Activated naive CD8-positive, alpha-beta T cell treated with anti-CD3 and anti-CD28 coated beads, Interleukin-2, amount 50 U/mL, for 24 hours (primary cell): ENCODE measurements around the gene CYP4F11.
"Not testable (repeated sequence)": the region's sequence is repeated elsewhere in the genome, so short reads cannot be mapped to it uniquely, and the experiment has no call there.

Experiments
- ATAC-seq: fragments of 150-1000 bp; cut with Tn5 transposase; one replicate; pipeline ENCODE4 v1.10.0; 2021
- DNase-seq: peaks from one replicate; pipeline ENCODE4 v3.0.0; 2021
- H3K27ac Mint-ChIP-seq: one replicate; pipeline ENCODE4 v1.8.0; 2021; ENCODE audit warnings: mild to moderate bottlenecking, mixed read lengths
- H3K27me3 Mint-ChIP-seq: one replicate; pipeline ENCODE4 v1.8.0; 2021; ENCODE audit warnings: mixed read lengths
- H3K36me3 Mint-ChIP-seq: one replicate; pipeline ENCODE4 v1.8.0; 2021; ENCODE audit warnings: low read depth, mixed read lengths
- H3K4me1 Mint-ChIP-seq: one replicate; pipeline ENCODE4 v1.8.0; 2021; ENCODE audit warnings: mixed read lengths
- H3K4me3 Mint-ChIP-seq: one replicate; pipeline ENCODE4 v1.8.0; 2021; ENCODE audit warnings: mild to moderate bottlenecking, moderate library complexity, mixed read lengths
- H3K9me3 Mint-ChIP-seq: one replicate; pipeline ENCODE4 v1.8.0; 2021; ENCODE audit warnings: mixed read lengths

The CYP4F11 gene

DNA sequence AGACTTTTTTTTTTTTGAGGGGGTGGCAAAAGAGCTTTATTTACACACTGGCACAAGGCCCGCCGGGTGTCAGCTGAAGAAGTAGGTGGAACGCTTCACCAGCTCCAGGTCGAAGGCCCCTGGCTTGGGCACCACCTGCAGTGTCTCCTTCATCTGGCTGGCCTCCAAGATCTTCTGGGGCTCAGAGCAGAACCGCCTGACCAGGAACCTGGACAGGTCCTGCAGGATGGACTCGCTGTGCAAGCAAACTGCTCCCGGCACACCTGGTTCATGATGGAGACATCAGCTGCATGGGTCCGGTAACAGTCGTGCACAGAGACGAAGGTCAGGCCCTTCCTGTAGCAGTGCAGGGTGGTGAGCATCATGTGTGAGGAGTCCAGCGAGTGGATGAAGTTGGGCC, 32.1 kb downstream of the CYP4F11 start:
- ATAC-seq: no peak
- Mint-ChIP-seq H3K4me1 (peaks cover 9% of the 10 kb centered on the region), H3K36me3 (no peaks in the 10 kb centered on the region), H3K9me3 (peaks cover 11% of the 10 kb centered on the region), H3K4me3 (no peak overlapping the region), H3K27me3 (peaks cover 33% of the 10 kb centered on the region), H3K27ac (no peak overlapping the region)
- DNase-seq: no peak

- no peak for ATAC-seq
- DNase-seq: no peak
- peaks cover 28% of the 10 kb centered on the region for H3K27me3 Mint-ChIP-seq
Observed at GRCh38 chr19:15900504-15900903, 33.8 kb downstream of the CYP4F11 start.

GRCh38 chr19:15900032-15900431, 34.3 kb downstream of the CYP4F11 start:
- not testable (repeated sequence) for H3K27ac Mint-ChIP-seq, H3K9me3 Mint-ChIP-seq, H3K36me3 Mint-ChIP-seq, H3K4me1 Mint-ChIP-seq, DNase-seq, ATAC-seq
- H3K4me3 Mint-ChIP-seq: peak overlapping the region; percentile 66
- peaks cover 26% of the 10 kb centered on the region for H3K27me3 Mint-ChIP-seq

More at GRCh38 chr19:15900504-15900903, 33.8 kb downstream of the CYP4F11 start:
- H3K36me3 Mint-ChIP-seq: no peaks in the 10 kb centered on the region
- H3K9me3 Mint-ChIP-seq: peaks cover 9% of the 10 kb centered on the region
- H3K4me3 Mint-ChIP-seq: peak overlapping the region; percentile 66
- H3K4me1 Mint-ChIP-seq: peaks cover 9% of the 10 kb centered on the region
- no peak overlapping the region for H3K27ac Mint-ChIP-seq

DNA sequence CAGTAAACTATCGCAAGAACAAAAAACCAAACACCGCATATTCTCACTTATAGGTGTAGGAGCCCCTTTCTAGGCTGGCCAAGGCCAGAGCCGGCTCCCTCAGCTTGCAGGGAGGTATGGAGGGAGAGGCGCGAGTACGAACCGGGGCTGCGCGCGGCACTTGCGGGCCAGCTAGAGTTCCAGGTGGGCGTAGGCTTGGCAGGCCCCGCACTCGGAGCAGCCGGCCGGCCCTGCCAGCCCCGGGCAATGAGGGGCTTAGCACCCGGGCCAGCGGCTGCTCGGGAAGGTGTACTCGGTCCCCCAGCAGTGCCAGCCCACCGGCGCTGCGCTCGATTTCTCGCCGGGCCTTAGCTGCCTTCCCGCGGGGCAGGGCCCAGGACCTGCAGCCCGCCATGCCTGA, 34.8 kb downstream of the CYP4F11 start:
- not testable (repeated sequence) for H3K9me3 Mint-ChIP-seq, H3K4me1 Mint-ChIP-seq, H3K27ac Mint-ChIP-seq, DNase-seq, H3K4me3 Mint-ChIP-seq, ATAC-seq, H3K36me3 Mint-ChIP-seq
- H3K27me3 Mint-ChIP-seq: peaks cover 22% of the 10 kb centered on the region

GRCh38 chr19:15897738-15898276, 36.5 kb downstream of the CYP4F11 start, which contains the start of gene CYP4F2:
Gene CYP4F2, minus strand, starts transcription at chr19:15898074. Its CDS starts 463 bp downstream, at chr19:15897611.
- DNase-seq (no peak), ATAC-seq (no peak)
- H3K27me3 Mint-ChIP-seq: peaks cover 25% of the 10 kb centered on the region
- H3K36me3 Mint-ChIP-seq: no peaks in the 10 kb centered on the region
- no peaks in the 10 kb centered on the region for H3K9me3 Mint-ChIP-seq
- H3K4me1 Mint-ChIP-seq: peaks cover 9% of the 10 kb centered on the region
- H3K27ac Mint-ChIP-seq: no peak within 1 kb of the TSS
- H3K4me3 Mint-ChIP-seq: no peak within 1 kb of the TSS

GRCh38 chr19:15897026-15897737, 37.1 kb downstream of the CYP4F11 start:
- no peaks in the 10 kb centered on the region for H3K9me3 Mint-ChIP-seq
- H3K4me1 Mint-ChIP-seq: peaks cover 9% of the 10 kb centered on the region
- no peak overlapping the region for H3K4me3 Mint-ChIP-seq
- peaks cover 25% of the 10 kb centered on the region for H3K27me3 Mint-ChIP-seq
- ATAC-seq (no peak), DNase-seq (no peak)
- no peaks in the 10 kb centered on the region for H3K36me3 Mint-ChIP-seq
- H3K27ac Mint-ChIP-seq: no peak overlapping the region

- Mint-ChIP-seq H3K27ac (no peak overlapping the region), H3K4me1 (peaks cover 9% of the 10 kb centered on the region), H3K9me3 (no peaks in the 10 kb centered on the region), H3K27me3 (peaks cover 25% of the 10 kb centered on the region), H3K36me3 (no peaks in the 10 kb centered on the region), H3K4me3 (no peak overlapping the region)
- no peak for ATAC-seq
- DNase-seq: no peak
Observed at GRCh38 chr19:15895876-15896430, 38.4 kb downstream of the CYP4F11 start.

DNA sequence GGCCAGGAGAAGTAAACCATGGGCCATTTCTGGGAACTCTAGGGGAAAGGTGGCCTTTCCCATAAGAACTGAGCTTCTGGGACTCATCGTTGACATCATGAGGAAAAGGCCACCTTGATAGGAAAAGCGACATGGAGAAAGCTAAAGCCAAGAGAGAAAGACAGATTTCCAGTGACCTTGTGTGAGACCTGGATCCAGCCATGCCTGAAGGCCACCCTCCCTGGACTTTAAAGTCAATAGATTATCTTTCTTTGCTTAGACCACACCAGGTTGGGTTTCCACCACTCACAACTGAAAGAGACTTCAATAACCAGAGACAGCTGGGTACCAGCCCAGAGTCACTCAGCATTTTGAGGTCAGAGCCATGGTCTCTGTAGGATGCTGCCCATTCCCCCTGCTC, 40.0 kb downstream of the CYP4F11 start:
- H3K4me1 Mint-ChIP-seq: no peaks in the 10 kb centered on the region
- H3K9me3 Mint-ChIP-seq: no peaks in the 10 kb centered on the region
- no peak overlapping the region for H3K27ac Mint-ChIP-seq
- no peak overlapping the region for H3K4me3 Mint-ChIP-seq
- ATAC-seq (no peak), DNase-seq (no peak)
- H3K27me3 Mint-ChIP-seq: peaks cover 18% of the 10 kb centered on the region
- H3K36me3 Mint-ChIP-seq: no peaks in the 10 kb centered on the region

DNA sequence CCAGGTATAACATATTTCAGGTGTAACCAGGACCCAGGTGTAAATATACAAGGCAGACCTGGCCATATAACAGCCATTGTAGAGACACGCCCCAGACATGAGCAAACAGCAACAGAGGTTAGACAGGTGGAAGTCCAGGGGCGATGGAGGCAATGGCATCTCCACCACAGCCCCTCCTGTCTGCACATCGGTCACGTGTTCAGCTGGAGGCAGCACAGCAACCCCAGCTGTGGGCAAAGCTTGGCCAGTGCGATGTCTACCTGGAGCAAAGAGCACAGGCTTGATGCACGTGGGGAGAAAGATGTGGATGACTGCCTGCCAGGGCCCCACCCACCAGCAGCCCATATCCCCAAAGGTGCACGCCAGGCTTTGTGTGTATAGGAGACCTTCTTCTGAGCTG, 40.9 kb downstream of the CYP4F11 start:
- Mint-ChIP-seq H3K36me3 (no peaks in the 10 kb centered on the region), H3K9me3 (no peaks in the 10 kb centered on the region), H3K4me3 (no peak overlapping the region), H3K4me1 (no peaks in the 10 kb centered on the region), H3K27ac (no peak overlapping the region), H3K27me3 (peaks cover 14% of the 10 kb centered on the region)
- ATAC-seq: no peak
- no peak for DNase-seq

DNA sequence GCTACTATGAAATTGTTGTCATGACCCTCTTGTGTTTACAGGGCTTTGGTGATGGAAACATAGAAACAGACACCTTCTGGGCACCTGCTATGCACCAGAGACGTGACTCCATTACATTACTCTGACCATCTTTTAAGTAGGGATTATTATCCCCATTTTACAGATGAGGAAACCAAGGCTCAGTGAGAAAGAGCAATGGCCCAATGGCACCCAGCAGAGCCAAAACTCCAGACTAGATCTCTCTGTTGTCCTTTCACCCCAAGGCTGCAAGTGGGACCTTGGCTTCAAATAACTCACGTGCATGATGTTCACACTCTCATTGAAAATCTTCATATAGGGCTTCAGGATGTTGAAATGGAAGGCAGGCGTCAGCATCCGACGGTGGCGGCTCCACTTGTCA, 42.3 kb downstream of the CYP4F11 start:
- Mint-ChIP-seq H3K27ac (no peak overlapping the region), H3K36me3 (no peaks in the 10 kb centered on the region), H3K27me3 (peaks cover 9% of the 10 kb centered on the region), H3K4me1 (no peaks in the 10 kb centered on the region), H3K9me3 (no peaks in the 10 kb centered on the region), H3K4me3 (no peak overlapping the region)
- DNase-seq (no peak), ATAC-seq (no peak)

- DNase-seq (no peak), ATAC-seq (no peak)
- H3K36me3 Mint-ChIP-seq: no peaks in the 10 kb centered on the region
- no peak overlapping the region for H3K27ac Mint-ChIP-seq
- H3K27me3 Mint-ChIP-seq: peaks cover 9% of the 10 kb centered on the region
- no peak overlapping the region for H3K4me3 Mint-ChIP-seq
- no peaks in the 10 kb centered on the region for H3K9me3 Mint-ChIP-seq
- H3K4me1 Mint-ChIP-seq: no peaks in the 10 kb centered on the region
Observed at GRCh38 chr19:15891434-15891833, 42.9 kb downstream of the CYP4F11 start.

DNA sequence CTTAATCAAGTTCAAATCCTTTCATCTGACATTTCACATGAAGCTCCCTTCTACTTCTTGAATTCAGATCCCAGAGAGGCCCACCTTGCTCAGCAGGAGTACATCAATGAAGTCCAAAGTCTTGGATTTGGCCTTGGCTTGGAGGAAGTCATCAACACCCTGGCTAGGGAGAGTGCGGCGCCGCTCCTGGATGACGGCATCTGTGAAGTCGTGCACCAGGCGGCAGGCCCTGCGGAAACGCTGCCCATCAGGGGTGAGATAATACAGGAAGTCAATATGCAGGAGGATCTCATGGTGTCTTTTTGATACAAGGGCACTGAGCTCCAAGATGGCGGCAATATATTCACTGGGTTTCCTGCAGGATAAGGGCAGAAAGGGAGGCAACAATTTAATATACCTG, 45.0 kb downstream of the CYP4F11 start:
- not testable (repeated sequence) for H3K9me3 Mint-ChIP-seq

GRCh38 chr19:15885919-15886318, 48.4 kb downstream of the CYP4F11 start:
- no peak for ATAC-seq
- no peaks in the 10 kb centered on the region for H3K36me3 Mint-ChIP-seq
- H3K4me3 Mint-ChIP-seq: no peak overlapping the region
- no peak for DNase-seq
- no peak overlapping the region for H3K27ac Mint-ChIP-seq
- H3K9me3 Mint-ChIP-seq: no peaks in the 10 kb centered on the region
- peaks cover 6% of the 10 kb centered on the region for H3K27me3 Mint-ChIP-seq
- no peaks in the 10 kb centered on the region for H3K4me1 Mint-ChIP-seq

More for the DNA sequence above, 45.0 kb downstream of the CYP4F11 start:
- H3K36me3 Mint-ChIP-seq, H3K27ac Mint-ChIP-seq, H3K27me3 Mint-ChIP-seq, H3K4me1 Mint-ChIP-seq, DNase-seq, H3K4me3 Mint-ChIP-seq, ATAC-seq: not testable (repeated sequence)

- Mint-ChIP-seq H3K27me3 (peaks cover 6% of the 10 kb centered on the region), H3K36me3 (no peaks in the 10 kb centered on the region), H3K27ac (no peak overlapping the region), H3K4me3 (no peak overlapping the region), H3K4me1 (no peaks in the 10 kb centered on the region), H3K9me3 (no peaks in the 10 kb centered on the region)
- ATAC-seq (no peak), DNase-seq (no peak)
Observed at GRCh38 chr19:15885167-15885566, 49.2 kb downstream of the CYP4F11 start.

- H3K27me3 Mint-ChIP-seq: peaks cover 10% of the 10 kb centered on the region
- not testable (repeated sequence) for H3K36me3 Mint-ChIP-seq, ATAC-seq, H3K9me3 Mint-ChIP-seq, DNase-seq, H3K4me3 Mint-ChIP-seq, H3K27ac Mint-ChIP-seq, H3K4me1 Mint-ChIP-seq
Observed at GRCh38 chr19:15883329-15883728, 51.0 kb downstream of the CYP4F11 start.
